H1 (cell line): Measurements from ENCODE around the gene LRRC41. TPM values are rescaled to one million over a fixed set of nuclear protein-coding genes. Genes with fewer than 3 reads are reported as not detected.

Experiments
- CBX5 ChIP-seq: fragments of 300-800, 300-1000 bp; sonication (generic); IDR thresholded peaks from 2 replicates; pipeline ENCODE4 v1.7.1; 2016; ENCODE audit warnings: antibody characterized with exemption, low read length, low read depth
- CBX8 ChIP-seq: fragments of 300-800, 300-1000 bp; sonication (generic); IDR thresholded peaks from 2 replicates; pipeline ENCODE4 v1.7.1; 2016; ENCODE audit warnings: low read depth, low read length, borderline replicate concordance
- CEBPB ChIP-seq: IDR thresholded peaks from 2 replicates; pipeline ENCODE4 v1.6.1; 2012; ENCODE audit warnings: low read depth, low read length
- EZH2 ChIP-seq: fragments of 200-600 bp; sonication (generic); IDR thresholded peaks from 2 replicates; pipeline ENCODE4 v1.7.1; 2012; ENCODE audit warnings: low read depth, mild to moderate bottlenecking, moderate library complexity, low read length, inconsistent platforms; ENCODE audit not compliant: severe bottlenecking
- JUND ChIP-seq: IDR thresholded peaks from 2 replicates; pipeline ENCODE4 v1.6.1; 2011; ENCODE audit warnings: mild to moderate bottlenecking, improper control_type of control experiment, low read length
- KDM1A ChIP-seq: fragments of 200-600, 300-600 bp; sonication (generic); IDR thresholded peaks from 2 replicates; pipeline ENCODE4 v1.7.1; 2016; ENCODE audit warnings: mild to moderate bottlenecking, low read length, borderline replicate concordance
- KDM4A ChIP-seq: IDR thresholded peaks from one replicate; pipeline ENCODE4 v1.7.1; 2012; ENCODE audit warnings: low read depth, mild to moderate bottlenecking, moderate library complexity, low read length, inconsistent platforms; ENCODE audit not compliant: severe bottlenecking
- KDM5A ChIP-seq: fragments of 200-600 bp; IDR thresholded peaks from 2 replicates; pipeline ENCODE4 v1.7.1; 2012; ENCODE audit warnings: mild to moderate bottlenecking, low read length, inconsistent platforms, mixed read lengths
- POU5F1 ChIP-seq: IDR thresholded peaks from 2 replicates; pipeline ENCODE4 v1.6.1; 2011; ENCODE audit warnings: low read depth, mild to moderate bottlenecking, low read length, moderate library complexity
- RXRA ChIP-seq: IDR thresholded peaks from 2 replicates; pipeline ENCODE4 v1.6.1; 2011; ENCODE audit warnings: low read depth, mild to moderate bottlenecking, low read length, moderate library complexity; ENCODE audit not compliant: insufficient read depth
- SAP30 ChIP-seq: fragments of 300-600 bp; sonication (generic); IDR thresholded peaks from 2 replicates; pipeline ENCODE4 v1.7.1; 2012; ENCODE audit warnings: low read length, moderate library complexity, mild to moderate bottlenecking, inconsistent platforms; ENCODE audit not compliant: insufficient read depth, insufficient replicate concordance
- SIN3A ChIP-seq, 2 experiments: IDR thresholded peaks in 1 of 2; conservative IDR thresholded peaks in 1 of 2; 2 replicates each; pipeline ENCODE4 v1.6.1; 2011 to 2012; ENCODE audit warnings: low read length in 2 of 2, improper control_type of control experiment in 1 of 2, low read depth in 1 of 2, mild to moderate bottlenecking in 1 of 2
- SIRT6 ChIP-seq: IDR thresholded peaks from one replicate; pipeline ENCODE4 v1.7.1; 2012; ENCODE audit warnings: low read length, inconsistent platforms
- SIX5 ChIP-seq: IDR thresholded peaks from 2 replicates; pipeline ENCODE4 v1.6.1; 2011; ENCODE audit warnings: mild to moderate bottlenecking, low read depth, low read length
- SP1 ChIP-seq: IDR thresholded peaks from 2 replicates; pipeline ENCODE4 v1.6.1; 2011; ENCODE audit warnings: low read depth, low read length
- SP4 ChIP-seq: IDR thresholded peaks from 2 replicates; pipeline ENCODE4 v1.6.1; 2012; ENCODE audit warnings: low read length, inconsistent platforms
- TAF7 ChIP-seq: optimal IDR thresholded peaks from 2 replicates; pipeline ENCODE3; 2011; ENCODE audit warnings: low read depth, mild to moderate bottlenecking, inconsistent platforms, low read length, moderate library complexity, borderline replicate concordance
- TBP ChIP-seq: IDR thresholded peaks from 2 replicates; pipeline ENCODE4 v1.6.1; 2011; ENCODE audit warnings: low read depth, low read length, improper control_type of control experiment
- TCF12 ChIP-seq: IDR thresholded peaks from 2 replicates; pipeline ENCODE4 v1.6.1; 2011; ENCODE audit warnings: low read depth, mild to moderate bottlenecking, low read length
- polyA plus RNA-seq, 7 experiments: library from polyadenylated mRNA; depleted of rRNA in 3 of 7; stranded (reverse) in 5 of 7; unstranded in 2 of 7; fragments of >200 nt in 5 of 7; fragments of 200-250 nt in 2 of 7; gene quantifications; 1 replicate in 5 of 7; 2 replicates in 1 of 7; 4 replicates in 1 of 7; pipeline versions ENCODE4 v1.2.1 to v1.2.3, GENCODE V29; 2011 to 2013; ENCODE audit warnings: missing spikeins in 2 of 7, mixed read lengths in 2 of 7
- total RNA-seq: library from RNA; stranded (reverse); fragmentation: NEBNext Ultra II Directional; extraction: Animal tissue kit (Norgen Biotek cat#: 25700); gene quantifications from 2 replicates; pipeline ENCODE4 v1.2.1, GENCODE V29; 2021
- TF ChIP-seq, protein P1 (sequence below): IDR thresholded peaks from 2 replicates; pipeline ENCODE4 v1.6.1; 2012; ENCODE audit warnings: inconsistent platforms
- TF ChIP-seq, protein P2 (sequence below), 3 experiments: IDR thresholded peaks; 1 replicate in 2 of 3; 2 replicates in 1 of 3; pipeline versions ENCODE4 v1.5.1 to v1.6.1; 2011; ENCODE audit warnings: low read length in 3 of 3, mild to moderate bottlenecking in 3 of 3, inconsistent platforms in 2 of 3, low read depth in 1 of 3, moderate library complexity in 1 of 3; ENCODE audit not compliant: insufficient read depth in 1 of 3; ENCODE audit errors: control extremely low read depth in 1 of 3

The LRRC41 gene
- total and polyA plus RNA-seq, 2 of the 8 experiments (the other 6 are each of a cell fraction or from before 2014, with no cell fraction given) = 36.8 to 51.2 TPM

DNA sequence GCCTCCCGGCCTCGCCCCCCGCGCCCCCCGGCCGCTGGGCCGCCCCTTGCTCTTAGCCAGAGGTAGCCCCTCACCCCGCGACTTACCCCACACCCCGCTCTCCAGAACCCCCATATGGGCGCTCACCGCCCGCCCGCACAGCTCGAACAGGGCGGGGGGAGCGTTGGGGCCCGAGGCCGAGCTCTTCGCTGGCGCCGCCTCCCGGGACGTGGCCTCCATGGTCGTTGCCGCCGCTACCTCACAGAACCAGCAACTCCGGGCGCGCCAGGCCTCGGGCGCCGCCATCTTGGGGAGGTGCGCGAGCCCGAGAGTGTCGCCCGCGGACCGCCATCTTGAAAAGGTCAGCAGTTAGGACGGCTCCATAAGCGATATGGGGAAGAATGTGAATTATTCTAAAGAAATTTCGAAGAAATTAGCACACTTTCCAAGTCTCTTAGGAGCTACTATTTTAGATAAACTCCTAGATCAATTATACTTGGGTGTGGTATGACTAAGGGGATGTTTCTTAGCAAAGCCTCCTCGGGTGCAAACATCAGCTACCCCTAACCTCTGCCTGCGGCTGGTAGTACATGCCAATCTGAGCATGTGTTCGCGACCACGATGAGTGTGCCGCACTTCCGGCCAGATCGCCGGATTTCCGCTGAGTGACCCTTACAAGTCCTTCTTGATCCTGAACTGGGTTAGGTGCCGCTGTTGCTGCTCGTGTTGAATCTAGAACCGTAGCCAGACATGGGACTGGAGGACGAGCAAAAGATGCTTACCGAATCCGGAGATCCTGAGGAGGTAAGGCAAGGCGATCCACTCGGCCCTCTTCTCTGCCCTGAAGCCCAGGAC, at the start of gene LRRC41, which contains the start of gene UQCRH (continued):
- TF ChIP-seq TCF12 (no peak), SAP30 (peak; percentile 50), TBP (peak; percentile 92), KDM1A (no peak), SIRT6 (no peak), CEBPB (no peak), KDM4A (peak; percentile 27), EZH2 (no peak), SP1 (no peak), SP4 (peak; percentile 84; the same call in 1 of the 2 replicates), CBX8 (no peak), SIN3A (conservative IDR thresholded peaks at IDR 0.05 in 1 of 2, IDR thresholded peaks at IDR 0.05 in 1 of 2; ENCODE audit: low read depth in 1 of 2, low read length in 2 of 2) (peak; percentile 2 to 16; a peak in 2 of 4 replicates), KDM5A (peak; percentile 52), TAF7 (peak; percentile 95), RXRA (no peak), SIX5 (peak; percentile 84), POU5F1 (no peak), JUND (peak; percentile 97), CBX5 (no peak)
- TF ChIP-seq, protein P1, sequence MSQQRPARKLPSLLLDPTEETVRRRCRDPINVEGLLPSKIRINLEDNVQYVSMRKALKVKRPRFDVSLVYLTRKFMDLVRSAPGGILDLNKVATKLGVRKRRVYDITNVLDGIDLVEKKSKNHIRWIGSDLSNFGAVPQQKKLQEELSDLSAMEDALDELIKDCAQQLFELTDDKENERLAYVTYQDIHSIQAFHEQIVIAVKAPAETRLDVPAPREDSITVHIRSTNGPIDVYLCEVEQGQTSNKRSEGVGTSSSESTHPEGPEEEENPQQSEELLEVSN = no peak
- TF ChIP-seq, protein P2, sequence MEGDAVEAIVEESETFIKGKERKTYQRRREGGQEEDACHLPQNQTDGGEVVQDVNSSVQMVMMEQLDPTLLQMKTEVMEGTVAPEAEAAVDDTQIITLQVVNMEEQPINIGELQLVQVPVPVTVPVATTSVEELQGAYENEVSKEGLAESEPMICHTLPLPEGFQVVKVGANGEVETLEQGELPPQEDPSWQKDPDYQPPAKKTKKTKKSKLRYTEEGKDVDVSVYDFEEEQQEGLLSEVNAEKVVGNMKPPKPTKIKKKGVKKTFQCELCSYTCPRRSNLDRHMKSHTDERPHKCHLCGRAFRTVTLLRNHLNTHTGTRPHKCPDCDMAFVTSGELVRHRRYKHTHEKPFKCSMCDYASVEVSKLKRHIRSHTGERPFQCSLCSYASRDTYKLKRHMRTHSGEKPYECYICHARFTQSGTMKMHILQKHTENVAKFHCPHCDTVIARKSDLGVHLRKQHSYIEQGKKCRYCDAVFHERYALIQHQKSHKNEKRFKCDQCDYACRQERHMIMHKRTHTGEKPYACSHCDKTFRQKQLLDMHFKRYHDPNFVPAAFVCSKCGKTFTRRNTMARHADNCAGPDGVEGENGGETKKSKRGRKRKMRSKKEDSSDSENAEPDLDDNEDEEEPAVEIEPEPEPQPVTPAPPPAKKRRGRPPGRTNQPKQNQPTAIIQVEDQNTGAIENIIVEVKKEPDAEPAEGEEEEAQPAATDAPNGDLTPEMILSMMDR (IDR thresholded peaks at IDR 0.05; ENCODE audit: control extremely low read depth in 1 of 3, insufficient read depth in 1 of 3, low read depth in 1 of 3, low read length in 3 of 3) = peak in 2 of 3 experiments; percentile 3 to 9; a peak in 2 of 4 replicates
